Measurements from ENCODE around the gene CAPN7.

The CAPN7 gene

DNA sequence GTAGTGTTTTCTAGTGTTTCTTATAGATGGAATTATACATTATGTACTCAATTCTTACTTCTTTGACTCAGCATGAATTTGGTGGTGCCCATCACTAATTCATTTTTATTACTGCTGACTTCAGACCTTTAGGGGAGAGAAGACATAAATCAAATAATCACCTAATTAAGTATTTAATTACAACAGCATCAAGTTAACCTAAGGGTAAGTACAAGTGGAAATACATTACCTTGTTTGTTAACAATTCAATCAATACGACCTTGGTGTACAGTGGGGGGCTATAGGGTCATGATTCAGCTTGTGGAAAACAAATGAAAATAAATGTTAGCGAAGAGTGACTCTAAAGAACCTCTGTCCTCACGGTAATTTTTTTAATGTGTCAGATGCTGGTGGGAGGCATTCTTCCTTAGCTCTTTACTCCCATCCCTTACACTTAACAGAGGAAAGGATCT lies 538 bp upstream of the CAPN7 start:
- H3K4me3 ChIP-seq (ENCODE audit: low read depth in 1 of 2, low read length in 1 of 2), result peak overlapping the region; percentile 83 to 91
- H3K4me1 ChIP-seq (ENCODE audit: control insufficient read depth in 1 of 2, insufficient read depth in 1 of 2, low read depth in 1 of 2, low read length in 1 of 2), result peaks cover 22 to 24% of the 10 kb centered on the region in 2 experiments
- H3K36me3 ChIP-seq, result no peaks in the 10 kb centered on the region
- H3K9me3 ChIP-seq, result no peaks in the 10 kb centered on the region
- peak overlapping the region; percentile 95 for H3K27ac ChIP-seq
- TF ChIP-seq, protein P1, sequence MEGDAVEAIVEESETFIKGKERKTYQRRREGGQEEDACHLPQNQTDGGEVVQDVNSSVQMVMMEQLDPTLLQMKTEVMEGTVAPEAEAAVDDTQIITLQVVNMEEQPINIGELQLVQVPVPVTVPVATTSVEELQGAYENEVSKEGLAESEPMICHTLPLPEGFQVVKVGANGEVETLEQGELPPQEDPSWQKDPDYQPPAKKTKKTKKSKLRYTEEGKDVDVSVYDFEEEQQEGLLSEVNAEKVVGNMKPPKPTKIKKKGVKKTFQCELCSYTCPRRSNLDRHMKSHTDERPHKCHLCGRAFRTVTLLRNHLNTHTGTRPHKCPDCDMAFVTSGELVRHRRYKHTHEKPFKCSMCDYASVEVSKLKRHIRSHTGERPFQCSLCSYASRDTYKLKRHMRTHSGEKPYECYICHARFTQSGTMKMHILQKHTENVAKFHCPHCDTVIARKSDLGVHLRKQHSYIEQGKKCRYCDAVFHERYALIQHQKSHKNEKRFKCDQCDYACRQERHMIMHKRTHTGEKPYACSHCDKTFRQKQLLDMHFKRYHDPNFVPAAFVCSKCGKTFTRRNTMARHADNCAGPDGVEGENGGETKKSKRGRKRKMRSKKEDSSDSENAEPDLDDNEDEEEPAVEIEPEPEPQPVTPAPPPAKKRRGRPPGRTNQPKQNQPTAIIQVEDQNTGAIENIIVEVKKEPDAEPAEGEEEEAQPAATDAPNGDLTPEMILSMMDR (IDR thresholded peaks at IDR 0.05), result no peak
- H3K27me3 ChIP-seq, result no peaks in the 10 kb centered on the region

GRCh38 chr3:15206662-15207576 lies 873 bp downstream of the CAPN7 start:
- peak overlapping the region; percentile 95 for H3K27ac ChIP-seq
- no peaks in the 10 kb centered on the region for H3K9me3 ChIP-seq
- no peaks in the 10 kb centered on the region for H3K27me3 ChIP-seq
- TF ChIP-seq, protein P1 (IDR thresholded peaks at IDR 0.05), result no peak
- H3K4me1 ChIP-seq (ENCODE audit: control insufficient read depth in 1 of 2, insufficient read depth in 1 of 2, low read depth in 1 of 2, low read length in 1 of 2), result peaks cover 22 to 24% of the 10 kb centered on the region in 2 experiments
- H3K4me3 ChIP-seq (ENCODE audit: low read depth in 1 of 2, low read length in 1 of 2), result peak overlapping the region; percentile 83 to 91
- H3K36me3 ChIP-seq, result no peaks in the 10 kb centered on the region

DNA sequence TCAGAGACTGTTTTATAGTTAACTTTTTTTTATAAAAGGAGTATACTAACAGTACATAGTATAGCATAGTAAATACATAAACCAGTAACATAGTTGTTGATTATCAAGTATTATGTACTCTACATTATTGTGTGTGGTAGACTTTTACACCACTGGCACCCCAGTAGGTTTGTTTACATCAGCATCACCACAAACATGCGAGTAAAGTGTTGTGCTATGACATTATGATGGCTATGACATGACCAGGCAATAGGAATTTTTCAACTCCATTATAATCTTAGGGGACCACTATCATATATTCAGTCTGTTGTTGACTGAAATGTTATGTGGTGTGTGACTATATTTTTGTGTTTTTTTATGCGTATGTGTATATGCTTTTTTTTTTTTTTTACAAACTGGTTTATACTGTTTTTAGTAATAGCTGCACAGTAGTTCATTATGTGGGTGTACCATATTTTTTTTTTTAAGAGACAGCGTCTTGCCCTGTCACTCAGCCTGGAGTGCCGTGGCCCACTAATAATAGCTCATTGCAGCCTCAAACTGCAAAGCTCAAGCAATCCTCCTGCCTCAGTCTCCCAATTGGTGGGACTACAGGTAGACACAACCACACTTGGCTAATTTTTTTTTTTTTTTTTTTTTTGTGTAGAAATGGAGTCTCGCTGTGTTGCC lies 1.9 kb downstream of the CAPN7 start:
- Histone ChIP-seq H3K4me3 (ENCODE audit: low read depth in 1 of 2, low read length in 1 of 2) (no peak overlapping the region), H3K9me3 (no peaks in the 10 kb centered on the region), H3K27ac (no peak overlapping the region), H3K36me3 (peaks cover 9% of the 10 kb centered on the region), H3K27me3 (no peaks in the 10 kb centered on the region), H3K4me1 (ENCODE audit: control insufficient read depth in 1 of 2, insufficient read depth in 1 of 2, low read depth in 1 of 2, low read length in 1 of 2) (peaks cover 22 to 24% of the 10 kb centered on the region in 2 experiments)
- TF ChIP-seq, protein P1 (IDR thresholded peaks at IDR 0.05), result no peak

DNA sequence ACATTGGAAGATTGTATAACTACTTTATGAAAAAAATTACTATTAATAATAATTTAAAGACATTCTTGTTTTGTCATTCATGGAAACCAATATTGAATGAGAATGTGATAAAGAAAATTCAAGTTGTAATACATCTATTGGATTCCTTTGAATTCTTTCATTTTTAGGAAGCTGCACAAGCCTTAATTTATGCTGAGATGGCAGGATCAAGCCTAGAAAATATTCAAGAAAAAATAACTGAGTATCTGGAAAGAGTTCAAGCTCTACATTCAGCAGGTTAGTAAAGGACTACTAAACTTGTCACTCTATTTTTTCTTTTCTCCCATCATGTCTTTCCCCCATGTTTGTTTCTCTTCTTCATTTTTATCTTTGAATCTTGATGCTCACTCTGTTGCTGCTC lies 5.9 kb downstream of the CAPN7 start:
- Histone ChIP-seq H3K27ac (no peak overlapping the region), H3K9me3 (no peaks in the 10 kb centered on the region), H3K4me1 (ENCODE audit: control insufficient read depth in 1 of 2, insufficient read depth in 1 of 2, low read depth in 1 of 2, low read length in 1 of 2) (peaks cover 19 to 23% of the 10 kb centered on the region in 2 experiments), H3K4me3 (ENCODE audit: low read depth in 1 of 2, low read length in 1 of 2) (no peak overlapping the region), H3K36me3 (peaks cover 25% of the 10 kb centered on the region), H3K27me3 (no peaks in the 10 kb centered on the region)
- TF ChIP-seq, protein P1 (IDR thresholded peaks at IDR 0.05), result no peak

- H3K36me3 ChIP-seq, result peaks cover 39% of the 10 kb centered on the region
Measured at GRCh38 chr3:15214758-15215157, 8.7 kb downstream of the CAPN7 start.

More at GRCh38 chr3:15214758-15215157, 8.7 kb downstream of the CAPN7 start:
- H3K9me3 ChIP-seq, result no peaks in the 10 kb centered on the region
- no peaks in the 10 kb centered on the region for H3K27me3 ChIP-seq
- H3K4me1 ChIP-seq (ENCODE audit: control insufficient read depth in 1 of 2, insufficient read depth in 1 of 2, low read depth in 1 of 2, low read length in 1 of 2), result peaks cover 11 to 18% of the 10 kb centered on the region in 2 experiments
- no peak overlapping the region for H3K27ac ChIP-seq
- TF ChIP-seq, protein P1 (IDR thresholded peaks at IDR 0.05), result no peak
- H3K4me3 ChIP-seq (ENCODE audit: low read depth in 1 of 2, low read length in 1 of 2), result no peak overlapping the region

Measured in neutrophil (primary cell).